ENCODE results near the gene DPYSL5. TPM values are rescaled to one million over a fixed set of nuclear protein-coding genes. Genes with fewer than 3 reads are reported as not detected.

The DPYSL5 gene
- total and polyA plus RNA-seq, 3 donors from 2014 or later, result 2.8 to 22.3 (median 5.5) TPM

DNA sequence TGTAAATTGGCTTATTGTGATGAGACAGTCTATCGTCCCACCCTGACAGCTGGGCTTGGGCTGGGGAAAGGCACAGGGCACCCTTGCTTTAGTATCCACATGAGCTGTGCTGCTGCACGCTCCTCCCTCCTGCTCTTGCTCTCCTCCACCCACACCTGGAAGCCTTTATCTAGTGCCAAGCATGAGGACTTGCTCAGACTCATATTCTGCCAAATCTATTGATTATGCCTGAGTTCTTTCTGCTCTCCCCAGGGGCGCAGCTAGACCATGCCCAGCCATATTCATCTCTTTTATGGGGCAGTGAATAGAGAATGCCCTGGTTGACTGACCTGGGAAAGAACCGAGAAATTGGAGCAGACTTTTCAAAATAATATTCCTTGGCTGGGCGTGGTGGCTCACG is 29.0 kb upstream of the DPYSL5 start:
- Histone ChIP-seq H3K9me3 (no peaks in the 10 kb centered on the region), H3K27ac (no peak overlapping the region), H3K4me1 (no peaks in the 10 kb centered on the region), H3K27me3 (no peaks in the 10 kb centered on the region), H3K36me3 (ENCODE audit: low read depth, missing control alignments) (no peaks in the 10 kb centered on the region), H3K4me3 (no peak overlapping the region)
- no peak for TF ChIP-seq POLR2A (IDR thresholded peaks at IDR 0.05)
- TF ChIP-seq, protein P1, sequence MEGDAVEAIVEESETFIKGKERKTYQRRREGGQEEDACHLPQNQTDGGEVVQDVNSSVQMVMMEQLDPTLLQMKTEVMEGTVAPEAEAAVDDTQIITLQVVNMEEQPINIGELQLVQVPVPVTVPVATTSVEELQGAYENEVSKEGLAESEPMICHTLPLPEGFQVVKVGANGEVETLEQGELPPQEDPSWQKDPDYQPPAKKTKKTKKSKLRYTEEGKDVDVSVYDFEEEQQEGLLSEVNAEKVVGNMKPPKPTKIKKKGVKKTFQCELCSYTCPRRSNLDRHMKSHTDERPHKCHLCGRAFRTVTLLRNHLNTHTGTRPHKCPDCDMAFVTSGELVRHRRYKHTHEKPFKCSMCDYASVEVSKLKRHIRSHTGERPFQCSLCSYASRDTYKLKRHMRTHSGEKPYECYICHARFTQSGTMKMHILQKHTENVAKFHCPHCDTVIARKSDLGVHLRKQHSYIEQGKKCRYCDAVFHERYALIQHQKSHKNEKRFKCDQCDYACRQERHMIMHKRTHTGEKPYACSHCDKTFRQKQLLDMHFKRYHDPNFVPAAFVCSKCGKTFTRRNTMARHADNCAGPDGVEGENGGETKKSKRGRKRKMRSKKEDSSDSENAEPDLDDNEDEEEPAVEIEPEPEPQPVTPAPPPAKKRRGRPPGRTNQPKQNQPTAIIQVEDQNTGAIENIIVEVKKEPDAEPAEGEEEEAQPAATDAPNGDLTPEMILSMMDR (IDR thresholded peaks at IDR 0.05), result no peak
- WGBS, 2 donors, result 49 to 65% methylated on average over 5 to 6 of the region's 6 CpGs
- intact Hi-C loops (cut with DNase I; ENCODE audit: low total_unique reads), result no loop called here
- DNase-seq, result no peak

DNA sequence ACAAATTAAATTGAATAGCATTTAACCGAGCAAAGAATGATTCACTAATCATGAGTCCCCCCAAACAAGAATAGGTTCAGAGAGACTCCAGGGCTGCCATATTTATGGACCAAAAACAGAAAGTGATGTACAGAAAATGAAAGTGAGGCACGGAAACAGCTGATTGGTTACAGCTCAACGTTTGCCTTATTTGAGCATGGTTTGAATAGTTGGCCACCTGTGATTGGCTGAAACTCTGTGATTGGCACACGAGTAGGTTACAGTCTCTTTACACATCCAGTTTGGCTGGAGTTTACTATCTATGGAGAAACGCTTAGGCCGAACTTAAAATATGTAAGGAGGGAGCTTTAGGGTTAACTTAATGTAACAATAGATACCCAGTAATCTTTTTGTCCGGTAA is 27.0 kb upstream of the DPYSL5 start:
- DNase-seq, result no peak
- Histone ChIP-seq H3K9me3 (no peaks in the 10 kb centered on the region), H3K27me3 (no peaks in the 10 kb centered on the region), H3K36me3 (ENCODE audit: low read depth, missing control alignments) (no peaks in the 10 kb centered on the region), H3K4me1 (no peaks in the 10 kb centered on the region), H3K4me3 (no peak overlapping the region), H3K27ac (no peak overlapping the region)
- WGBS, 2 donors, result 68 to 69% methylated on average over 7 of the region's 7 CpGs
- intact Hi-C loops (cut with DNase I; ENCODE audit: low total_unique reads), result no loop called here
- TF ChIP-seq POLR2A (IDR thresholded peaks at IDR 0.05), result no peak
- TF ChIP-seq, protein P1 (IDR thresholded peaks at IDR 0.05), result no peak

- Histone ChIP-seq H3K4me1 (no peaks in the 10 kb centered on the region), H3K36me3 (ENCODE audit: low read depth, missing control alignments) (no peaks in the 10 kb centered on the region), H3K4me3 (no peak overlapping the region), H3K9me3 (no peaks in the 10 kb centered on the region), H3K27ac (no peak overlapping the region), H3K27me3 (no peaks in the 10 kb centered on the region)
- intact Hi-C loops (cut with DNase I; ENCODE audit: low total_unique reads), result no loop called here
- no peak for TF ChIP-seq POLR2A (IDR thresholded peaks at IDR 0.05)
- TF ChIP-seq, protein P1 (IDR thresholded peaks at IDR 0.05), result no peak
- WGBS, 2 donors, result 86 to 90% methylated on average over 6 of the region's 6 CpGs
- DNase-seq, result no peak
These were observed 25.1 kb upstream of the DPYSL5 start for GRCh38 chr2:26822877-26823276.

DNA sequence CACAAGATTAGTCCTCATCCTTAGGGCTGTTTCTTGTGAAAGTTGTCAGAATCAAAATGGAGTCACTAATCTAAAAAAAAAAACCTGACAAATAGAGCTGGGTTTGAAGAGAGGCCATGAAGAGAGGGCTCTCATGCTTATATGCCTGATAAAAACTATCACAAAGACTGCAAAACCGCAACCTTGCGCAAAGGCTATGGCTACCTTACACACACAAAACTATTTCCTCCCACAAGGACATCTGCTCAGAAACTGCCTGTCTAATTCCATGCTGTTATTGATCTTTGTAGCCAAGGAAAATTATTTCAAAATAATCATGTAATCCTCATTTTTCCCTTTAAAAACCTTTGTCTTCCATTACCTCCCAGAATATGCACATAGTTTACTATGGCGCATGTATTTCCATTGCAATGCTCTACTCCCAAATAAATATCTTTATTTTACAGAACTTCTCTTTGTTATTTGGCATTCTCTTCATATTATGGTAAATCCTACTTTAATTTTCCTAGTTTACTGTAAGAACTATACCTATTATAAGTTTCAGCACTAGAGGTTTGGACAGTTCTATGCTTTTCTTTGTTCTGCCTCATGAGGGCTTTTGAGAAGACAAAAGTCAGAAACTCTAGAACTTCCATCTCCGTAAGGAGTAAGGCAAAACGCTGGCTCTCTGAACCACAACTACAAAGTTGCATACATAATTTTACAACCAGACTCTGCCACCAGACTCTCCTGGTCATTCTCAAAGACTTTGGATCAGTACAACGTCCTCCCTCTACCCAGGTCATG is 9.6 kb upstream of the DPYSL5 start:
- Histone ChIP-seq H3K27ac (no peak overlapping the region), H3K27me3 (no peaks in the 10 kb centered on the region), H3K4me1 (no peaks in the 10 kb centered on the region), H3K4me3 (no peak overlapping the region), H3K9me3 (no peaks in the 10 kb centered on the region), H3K36me3 (ENCODE audit: low read depth, missing control alignments) (no peaks in the 10 kb centered on the region)
- intact Hi-C loops (cut with DNase I; ENCODE audit: low total_unique reads), result no loop called here
- DNase-seq, result no peak
- TF ChIP-seq POLR2A (IDR thresholded peaks at IDR 0.05), result no peak
- TF ChIP-seq, protein P1 (IDR thresholded peaks at IDR 0.05), result no peak
- 58 to 67% methylated on average over 6 of the region's 6 CpGs for WGBS, 2 donors
